ENCODE measurements around the gene TMEM200A. TPM values are rescaled to one million over a fixed set of nuclear protein-coding genes. Genes with fewer than 3 reads are reported as not detected.

The TMEM200A gene
- total and polyA plus RNA-seq, 11 donors, result 0.15 to 1.9 (median 0.42) TPM; not detected in 6

- ATAC-seq, result no peak
- Histone ChIP-seq H3K4me3 (no peak overlapping the region), H3K27ac (no peak overlapping the region), H3K9me3 (no peaks in the 10 kb centered on the region), H3K36me3 (no peaks in the 10 kb centered on the region), H3K27me3 (no peaks in the 10 kb centered on the region), H3K4me1 (no peaks in the 10 kb centered on the region)
- DNase-seq, result no peak
- TF ChIP-seq CTCF (IDR thresholded peaks at IDR 0.05), result no peak
- TF ChIP-seq POLR2A (IDR thresholded peaks at IDR 0.05), result no peak
- intact Hi-C loops (cut with DNase I), result no loop called here
- WGBS, 4 donors, result 89 to 92% (median 91%) methylated on average over 5 of the region's 5 CpGs
Observed at GRCh38 chr6:130395164-130395563, 29.3 kb downstream of the TMEM200A start.

- H3K4me3 ChIP-seq, result peak overlapping the region in 1 of 12 donors; percentile 9
- H3K27ac ChIP-seq, result no peak overlapping the region
- H3K4me1 ChIP-seq, result no peaks in the 10 kb centered on the region
- DNase-seq, result no peak
- no peak for TF ChIP-seq POLR2A (IDR thresholded peaks at IDR 0.05)
- no peak for TF ChIP-seq CTCF (IDR thresholded peaks at IDR 0.05)
- no peaks in the 10 kb centered on the region for H3K36me3 ChIP-seq
- no peaks in the 10 kb centered on the region for H3K27me3 ChIP-seq
- H3K9me3 ChIP-seq, result no peaks in the 10 kb centered on the region
- no peak for ATAC-seq
- 46 to 53% (median 52%) methylated on average over 2 of the region's 2 CpGs for WGBS, 4 donors
- intact Hi-C loops (cut with DNase I), result no loop called here
Observed at GRCh38 chr6:130396722-130397121, 30.9 kb downstream of the TMEM200A start.

GRCh38 chr6:130405549-130405948 is 39.7 kb downstream of the TMEM200A start:
- Histone ChIP-seq H3K36me3 (no peaks in the 10 kb centered on the region), H3K9me3 (no peaks in the 10 kb centered on the region), H3K27ac (no peak overlapping the region), H3K4me1 (no peaks in the 10 kb centered on the region), H3K27me3 (peaks cover 0 to 5% (median 0%) of the 10 kb centered on the region in 9 donors), H3K4me3 (no peak overlapping the region)
- 60 to 84% (median 67%) methylated on average over 2 of the region's 2 CpGs for WGBS, 4 donors
- no peak for ATAC-seq
- TF ChIP-seq POLR2A (IDR thresholded peaks at IDR 0.05) (no peak), CTCF (IDR thresholded peaks at IDR 0.05) (no peak)
- intact Hi-C loops (cut with DNase I), result no loop called here
- DNase-seq, result no peak

GRCh38 chr6:130407032-130407431 is 41.2 kb downstream of the TMEM200A start:
- Histone ChIP-seq H3K27ac (no peak overlapping the region), H3K4me1 (no peaks in the 10 kb centered on the region), H3K27me3 (peaks cover 0 to 5% (median 0%) of the 10 kb centered on the region in 9 donors), H3K9me3 (peaks cover 0 to 2% (median 0%) of the 10 kb centered on the region in 12 donors), H3K36me3 (no peaks in the 10 kb centered on the region), H3K4me3 (no peak overlapping the region)
- no peak for TF ChIP-seq CTCF (IDR thresholded peaks at IDR 0.05)
- TF ChIP-seq POLR2A (IDR thresholded peaks at IDR 0.05), result no peak
- ATAC-seq (no peak), DNase-seq (no peak)
- intact Hi-C loops (cut with DNase I), result no loop called here
- 54 to 65% (median 63%) methylated on average over 3 of the region's 3 CpGs for WGBS, 4 donors
